NK-92 (cell line): Measurements from ENCODE around the gene TMIGD3.

Source experiments
- DNase-seq: peaks from one replicate; lab custom pipeline; 2025; ENCODE audit not compliant: unreplicated experiment; lab: John Stamatoyannopoulos, UW

Gene TMIGD3

DNA sequence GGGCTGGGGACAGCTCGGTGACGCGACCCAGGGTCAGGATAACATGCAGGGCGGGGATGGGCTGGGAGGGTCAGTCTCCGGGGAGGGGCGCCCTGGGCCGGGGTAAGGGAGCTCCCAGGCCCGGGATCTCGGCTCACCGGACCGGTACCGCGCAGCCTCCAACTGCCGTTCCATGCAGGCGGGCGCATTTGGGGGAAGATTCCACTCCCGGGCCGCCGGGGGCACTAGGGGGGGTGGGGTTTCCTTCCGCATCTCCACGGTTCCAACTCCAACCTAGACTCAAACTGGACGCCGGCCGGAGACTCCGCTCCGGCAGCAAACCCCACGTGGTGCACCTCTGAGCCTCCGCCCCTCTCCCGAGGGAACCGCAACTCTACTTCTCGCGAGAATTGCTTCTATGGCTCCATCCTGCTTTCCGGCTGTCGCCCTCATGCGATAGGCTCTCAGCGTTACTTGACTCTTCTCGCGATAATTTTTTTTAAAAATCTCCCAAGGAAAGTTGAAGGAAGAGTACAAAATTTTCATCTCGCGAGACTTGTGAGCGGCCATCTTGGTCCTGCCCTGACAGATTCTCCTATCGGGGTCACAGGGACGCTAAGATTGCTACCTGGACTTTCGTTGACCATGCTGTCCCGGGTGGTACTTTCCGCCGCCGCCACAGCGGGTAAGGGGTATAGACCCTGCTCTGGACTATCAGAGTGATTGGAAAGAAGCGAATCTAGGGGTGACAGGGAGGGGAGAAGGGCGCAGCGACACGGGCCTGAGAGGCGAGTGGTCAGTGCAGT is 54.3 kb downstream of the TMIGD3 start, which contains the start of the genes ATP5PB and WDR77:
Gene ATP5PB (plus strand): TSS at position 547 of the 785 bp plus-strand sequence. CDS start 78 bp downstream, at position 625.
Gene WDR77 (minus strand): TSS at position 339 of the 785 bp plus-strand sequence. CDS start 87 bp downstream, at position 252.
- DNase-seq, result peak; percentile 46

DNA sequence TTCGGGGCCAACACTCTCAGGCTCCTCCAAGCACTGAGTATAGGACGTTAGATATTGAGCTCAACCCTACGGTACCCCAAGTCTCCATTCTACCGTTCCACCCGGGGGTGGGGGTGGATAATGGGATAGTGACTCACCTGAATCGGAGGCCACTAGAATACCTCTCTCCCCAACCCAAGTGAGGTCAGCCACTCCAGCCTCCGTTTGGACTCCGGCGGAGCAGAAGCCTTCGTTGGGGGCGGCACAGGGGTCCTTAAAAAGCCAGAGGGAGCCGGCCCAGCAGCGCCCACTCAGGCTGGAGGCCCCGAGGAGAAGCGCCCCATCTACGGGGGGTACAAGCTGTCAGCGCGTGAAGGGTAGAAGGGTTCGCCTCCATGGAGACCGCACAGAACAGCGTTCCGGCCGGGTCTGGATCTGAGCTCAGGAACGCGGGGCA is 54.9 kb downstream of the TMIGD3 start:
- DNase-seq, result no peak

DNA sequence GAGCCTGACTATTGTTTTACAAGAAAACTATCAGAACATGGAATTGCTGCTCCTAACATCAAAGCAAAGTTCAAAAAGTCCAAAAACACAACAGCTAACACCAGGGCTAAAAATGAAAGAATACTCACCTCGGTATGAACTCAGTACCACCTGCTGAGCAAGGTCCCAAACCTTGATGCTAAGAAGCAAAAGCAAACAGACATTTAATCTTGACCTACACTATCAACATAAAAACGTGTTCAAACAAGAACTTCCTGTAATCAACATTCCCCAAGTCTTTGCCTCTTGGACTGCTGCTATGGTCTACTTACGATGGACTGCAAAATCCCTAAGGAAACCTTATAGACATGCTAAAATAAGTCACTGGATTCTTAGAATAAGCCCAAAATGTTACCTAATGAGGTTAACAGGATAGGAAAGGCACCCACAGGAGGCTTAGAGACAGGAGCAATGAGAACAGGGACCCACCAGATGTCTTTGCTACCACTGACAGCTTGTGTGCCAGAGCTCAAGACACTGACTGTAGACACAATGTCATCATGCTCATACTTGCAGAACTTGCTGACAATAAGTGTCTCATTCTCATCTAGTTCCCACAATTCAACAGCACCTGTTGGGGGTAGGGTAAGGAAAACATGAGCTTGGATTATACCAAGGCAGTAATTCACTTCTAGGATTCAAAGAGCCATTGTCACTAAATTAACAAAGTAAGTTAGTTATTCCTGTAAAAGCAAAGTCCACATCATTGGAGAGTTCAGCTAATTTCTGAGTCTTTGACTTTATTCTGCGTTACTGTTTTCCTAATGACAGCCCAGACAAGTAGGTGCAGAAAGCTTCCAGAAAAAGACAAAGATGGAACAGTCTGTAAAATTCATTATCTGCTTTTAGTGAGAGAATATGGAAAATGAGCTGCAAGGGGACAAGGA is 56.2 kb downstream of the TMIGD3 start:
- no peak for DNase-seq

DNA sequence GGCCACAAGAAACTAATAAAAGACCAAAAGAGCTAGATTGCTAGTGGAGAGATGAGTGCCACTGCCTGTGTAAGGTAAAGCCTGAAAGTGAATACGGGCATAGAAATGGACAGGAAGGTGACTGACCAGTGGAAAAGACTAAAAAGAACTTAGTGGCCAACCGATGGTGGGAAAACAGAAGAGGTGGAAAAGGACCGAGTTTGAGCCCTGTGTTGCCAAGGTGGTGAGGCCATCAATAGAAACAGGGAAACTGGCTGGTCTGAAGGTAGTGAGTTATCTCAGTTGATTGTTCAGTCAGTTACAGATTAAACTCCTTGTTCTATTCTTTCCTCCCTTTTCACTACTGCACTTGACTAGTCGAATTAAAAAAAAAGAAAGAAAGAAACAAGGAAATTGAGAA is 56.9 kb downstream of the TMIGD3 start:
- DNase-seq, result no peak

DNA sequence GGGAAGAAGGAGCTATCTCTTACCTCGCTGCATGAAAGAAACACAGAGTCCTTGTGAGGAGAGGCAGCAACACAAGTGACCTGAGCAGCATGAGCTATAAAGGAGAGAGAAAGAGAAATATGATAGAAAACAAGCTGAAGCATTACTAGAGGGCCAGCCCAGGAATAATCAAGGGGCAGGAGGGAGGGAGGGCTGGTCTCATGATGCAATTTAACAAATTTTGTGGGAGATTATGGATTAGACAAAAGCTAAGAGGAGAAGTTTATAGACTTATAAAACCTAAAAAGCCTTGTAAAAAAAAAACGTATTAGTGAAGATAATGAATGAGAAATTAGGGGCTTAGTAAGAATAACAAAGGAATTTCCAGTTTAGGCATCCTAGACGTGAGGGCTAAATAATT is 59.4 kb downstream of the TMIGD3 start:
- no peak for DNase-seq

DNA sequence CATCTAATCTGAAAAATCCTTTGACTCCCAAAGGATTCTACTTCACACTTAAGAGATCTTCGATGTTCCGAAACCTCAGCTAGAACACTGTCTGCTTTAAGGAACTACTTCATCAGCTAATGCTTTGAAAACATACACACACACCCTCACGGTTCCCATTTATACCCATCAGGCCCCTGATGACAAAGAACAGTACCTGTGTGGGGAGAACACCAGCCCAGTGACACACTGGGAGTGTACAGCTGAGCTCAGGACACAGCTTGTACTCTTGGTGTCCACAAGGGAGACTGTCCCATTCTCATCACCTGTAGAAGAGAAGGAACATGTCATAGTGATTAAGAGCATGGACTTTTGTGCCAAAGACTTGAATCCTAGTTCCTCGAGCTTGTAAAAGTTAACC is 61.0 kb downstream of the TMIGD3 start:
- no peak for DNase-seq

DNA sequence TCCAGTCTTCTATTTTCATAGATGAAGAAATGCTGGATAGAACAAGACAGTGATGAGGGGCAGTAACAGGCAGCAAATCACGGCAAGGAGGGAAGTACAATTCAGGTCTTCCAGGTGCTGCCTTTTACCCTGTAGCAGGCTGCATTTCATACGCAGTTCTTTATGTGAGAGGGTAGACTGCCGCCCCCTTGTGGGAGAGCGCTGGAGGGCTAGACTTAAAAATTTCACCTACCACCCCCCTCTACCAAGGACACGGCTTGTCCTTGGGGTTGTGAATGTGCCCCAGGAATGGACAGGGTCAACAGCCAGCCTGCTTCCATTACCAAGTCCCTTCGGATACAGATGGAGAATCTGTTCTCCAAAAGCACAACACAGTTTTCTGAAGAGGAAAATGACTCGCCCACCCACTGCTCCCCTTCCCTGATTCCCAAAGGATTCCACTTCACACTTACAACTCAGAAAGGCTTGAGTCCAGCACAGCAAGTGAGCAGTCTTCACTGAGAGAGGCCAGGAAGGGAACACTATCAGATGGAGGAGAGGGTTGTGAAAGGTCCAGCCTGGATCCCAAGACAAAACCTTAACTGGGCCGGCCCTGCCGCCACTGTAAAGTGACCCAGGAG is 61.8 kb downstream of the TMIGD3 start:
- no peak for DNase-seq

DNA sequence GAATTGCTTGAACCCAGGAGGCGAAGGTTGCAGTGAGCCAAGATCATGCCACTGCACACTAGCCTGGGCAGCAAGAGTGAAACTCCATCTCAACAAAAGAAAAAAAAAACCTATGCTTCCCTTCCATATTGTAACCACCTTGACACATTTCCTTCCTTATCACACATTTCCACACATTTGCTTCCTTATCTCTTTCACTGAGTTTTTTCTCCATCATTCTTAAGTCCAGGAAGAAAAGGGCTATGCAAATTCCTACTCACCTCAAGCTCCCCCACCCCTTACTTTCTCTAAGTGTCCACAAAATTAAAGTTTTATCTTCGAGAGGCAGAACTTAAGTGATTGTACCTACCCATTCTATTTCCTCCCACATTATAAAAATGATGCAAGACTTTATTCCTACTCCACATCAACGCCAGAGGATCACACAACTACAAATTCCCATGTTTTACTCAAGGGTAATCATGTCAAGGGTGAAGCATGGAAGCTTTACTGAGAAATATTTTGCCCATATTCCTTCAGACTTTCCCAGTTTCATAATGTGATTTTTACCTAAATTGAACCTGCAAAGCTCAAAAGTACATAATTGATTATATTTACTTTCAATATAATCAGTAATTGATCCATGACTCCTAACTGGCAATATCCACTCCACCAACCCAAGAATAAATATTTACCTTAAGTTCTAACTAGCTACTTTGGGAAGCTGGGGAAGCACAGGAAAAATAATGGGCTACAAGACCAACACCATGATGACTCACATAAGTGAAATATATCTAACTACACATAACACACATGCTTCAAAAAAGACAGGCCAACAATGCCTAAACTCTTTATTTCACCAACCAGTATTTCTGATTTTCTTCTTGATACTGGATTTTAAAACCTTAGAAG is 63.7 kb downstream of the TMIGD3 start:
- no peak for DNase-seq

DNA sequence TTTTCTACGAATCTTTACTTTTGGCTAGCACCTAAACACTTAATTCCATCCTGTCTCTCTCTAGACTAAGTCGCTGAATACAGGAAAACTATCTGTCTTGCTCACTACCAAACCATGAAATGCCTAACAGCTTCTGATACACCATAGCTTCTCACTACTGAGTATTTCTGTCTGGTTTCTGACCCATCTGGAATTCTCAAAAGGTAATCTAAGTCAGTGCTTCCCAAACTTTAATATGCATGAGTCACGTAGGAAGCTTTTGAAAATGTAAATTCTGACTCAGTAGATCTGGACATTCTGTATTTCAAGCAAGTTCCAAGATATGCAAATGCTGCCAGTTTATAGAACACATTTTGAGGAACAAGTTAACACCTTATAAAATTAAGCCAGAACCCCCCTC is 66.7 kb downstream of the TMIGD3 start:
- no peak for DNase-seq
